ENCODE data around the gene GIMAP7.

DNA sequence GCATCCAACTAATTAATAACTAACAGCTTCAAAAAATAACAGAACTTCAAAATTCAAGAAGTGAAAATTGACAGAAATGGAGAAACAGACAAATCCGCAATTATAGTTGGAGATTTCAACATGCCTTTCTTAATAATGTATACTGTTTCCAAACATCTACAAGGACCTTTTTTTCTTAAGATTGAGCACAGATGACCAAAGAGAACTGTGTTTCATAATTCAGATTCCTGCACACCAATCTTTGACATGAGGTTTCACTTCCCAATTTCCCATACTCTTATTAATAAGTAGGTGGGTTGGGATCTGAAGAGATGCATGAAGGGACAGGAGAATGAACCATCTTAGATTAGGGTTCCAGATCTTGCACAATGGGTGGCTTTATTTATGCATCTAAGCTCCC is 24.9 kb upstream of the GIMAP7 start:
- TF ChIP-seq EZH2phosphoT487 (IDR thresholded peaks at IDR 0.05; ENCODE audit: low read length): no peak
- TF ChIP-seq EZH2 (optimal IDR thresholded peaks at IDR 0.05; ENCODE audit: low read depth, low read length): no peak
